GM21528 (cell line): ENCODE results near the gene TCFL5.
"Not testable (repeated sequence)": the region's sequence is repeated elsewhere in the genome, so short reads cannot be mapped to it uniquely, and the experiment has no call there.

Experiments
- ATAC-seq: cut with Tn5 transposase; IDR thresholded peaks from one replicate; pipeline ENCODE4 v1.9.1; 2021; ENCODE audit warnings: mild to moderate bottlenecking, moderate library complexity; ENCODE audit not compliant: unreplicated experiment, low FRiP score

TCFL5 gene

GRCh38 chr20:62858058-62858830, 3.4 kb downstream of the TCFL5 start:
- no peak for ATAC-seq

- no peak for ATAC-seq
Observed at GRCh38 chr20:62856931-62857619, 4.5 kb downstream of the TCFL5 start.

GRCh38 chr20:62855120-62855519, 6.5 kb downstream of the TCFL5 start:
- no peak for ATAC-seq

- ATAC-seq, result no peak
Observed at GRCh38 chr20:62854121-62854520, 7.5 kb downstream of the TCFL5 start.

GRCh38 chr20:62853304-62853703, 8.3 kb downstream of the TCFL5 start:
- not testable (repeated sequence) for ATAC-seq

GRCh38 chr20:62852841-62853240, 8.8 kb downstream of the TCFL5 start:
- ATAC-seq, result no peak

- ATAC-seq, result no peak
Observed at GRCh38 chr20:62852196-62852595, 9.4 kb downstream of the TCFL5 start.

- no peak for ATAC-seq
Observed at GRCh38 chr20:62850333-62850974, 11.2 kb downstream of the TCFL5 start.

GRCh38 chr20:62849431-62849830, 12.2 kb downstream of the TCFL5 start:
- ATAC-seq, result no peak

- not testable (repeated sequence) for ATAC-seq
Observed at GRCh38 chr20:62848917-62849316, 12.7 kb downstream of the TCFL5 start.

GRCh38 chr20:62846166-62846890, 15.3 kb downstream of the TCFL5 start:
- no peak for ATAC-seq

GRCh38 chr20:62845416-62846160, 16.0 kb downstream of the TCFL5 start:
- ATAC-seq, result no peak

- ATAC-seq, result no peak
Observed at GRCh38 chr20:62844182-62844581, 17.4 kb downstream of the TCFL5 start.

GRCh38 chr20:62843656-62844055, 18.0 kb downstream of the TCFL5 start:
- ATAC-seq, result no peak

GRCh38 chr20:62841705-62842212, 19.9 kb downstream of the TCFL5 start:
- no peak for ATAC-seq

GRCh38 chr20:62840244-62841197, 21.1 kb downstream of the TCFL5 start:
- no peak for ATAC-seq

GRCh38 chr20:62839816-62840215, 21.8 kb downstream of the TCFL5 start:
- ATAC-seq, result no peak

GRCh38 chr20:62839261-62839660, 22.4 kb downstream of the TCFL5 start:
- ATAC-seq, result no peak
